GM18520 (cell line): Measurements from ENCODE around the gene ATP5F1D.
A peak's percentile ranks its signal among the peaks of the same experiment; 100 is the strongest.
"Not testable (repeated sequence)": the region's sequence is repeated elsewhere in the genome, so short reads cannot be mapped to it uniquely, and the experiment has no call there.

Experiments
- ATAC-seq: cut with Tn5 transposase; IDR thresholded peaks from one replicate; pipeline ENCODE4 v1.9.1; 2021; ENCODE audit not compliant: unreplicated experiment

ATP5F1D gene

GRCh38 chr19:1241417-1242095, at the start of gene ATP5F1D:
ATP5F1D (plus strand) TSS chr19:1241751; CDS start chr19:1241851, 100 bp downstream.
- peak; percentile 39 for ATAC-seq

GRCh38 chr19:1199531-1199930, 42.0 kb upstream of the ATP5F1D start:
- no peak for ATAC-seq

GRCh38 chr19:1200614-1201013, 40.9 kb upstream of the ATP5F1D start:
- not testable (repeated sequence) for ATAC-seq

GRCh38 chr19:1205114-1206099, 36.1 kb upstream of the ATP5F1D start, which contains the start of gene STK11:
STK11 (plus strand) TSS chr19:1205778; CDS start chr19:1206914, 1,136 bp downstream.
- ATAC-seq = peak; percentile 79

- ATAC-seq = no peak
Observed at GRCh38 chr19:1206150-1206863, 35.2 kb upstream of the ATP5F1D start.

GRCh38 chr19:1206864-1207450, 34.6 kb upstream of the ATP5F1D start:
- ATAC-seq = no peak

- not testable (repeated sequence) for ATAC-seq
Observed at GRCh38 chr19:1208830-1209229, 32.7 kb upstream of the ATP5F1D start.

GRCh38 chr19:1210227-1210538, 31.4 kb upstream of the ATP5F1D start:
- ATAC-seq = no peak

GRCh38 chr19:1211494-1212234, 29.9 kb upstream of the ATP5F1D start:
- ATAC-seq = no peak

- ATAC-seq = no peak
Observed at GRCh38 chr19:1213391-1214286, 27.9 kb upstream of the ATP5F1D start.

- no peak for ATAC-seq
Observed at GRCh38 chr19:1214299-1214861, 27.2 kb upstream of the ATP5F1D start.

- no peak for ATAC-seq
Observed at GRCh38 chr19:1214862-1215731, 26.5 kb upstream of the ATP5F1D start.

- ATAC-seq = no peak
Observed at GRCh38 chr19:1216756-1217155, 24.8 kb upstream of the ATP5F1D start.

- no peak for ATAC-seq
Observed at GRCh38 chr19:1217366-1217765, 24.2 kb upstream of the ATP5F1D start.

GRCh38 chr19:1218751-1219567, 22.6 kb upstream of the ATP5F1D start:
- no peak for ATAC-seq

- no peak for ATAC-seq
Observed at GRCh38 chr19:1219786-1220476, 21.6 kb upstream of the ATP5F1D start.
